GM12801 (cell line): ENCODE data around the gene LRP1.

Experiments
- CTCF ChIP-seq: IDR thresholded peaks from one replicate; pipeline ENCODE4 v1.5.1; 2011; ENCODE audit warnings: control low read depth; ENCODE audit not compliant: insufficient read length; ENCODE audit errors: extremely low read depth

LRP1 gene

GRCh38 chr12:57146961-57147944, 19.0 kb downstream of the LRP1 start, which contains the start of gene LRP1-AS:
LRP1-AS (minus strand) TSS chr12:57147619.
- no peak for TF ChIP-seq CTCF

DNA sequence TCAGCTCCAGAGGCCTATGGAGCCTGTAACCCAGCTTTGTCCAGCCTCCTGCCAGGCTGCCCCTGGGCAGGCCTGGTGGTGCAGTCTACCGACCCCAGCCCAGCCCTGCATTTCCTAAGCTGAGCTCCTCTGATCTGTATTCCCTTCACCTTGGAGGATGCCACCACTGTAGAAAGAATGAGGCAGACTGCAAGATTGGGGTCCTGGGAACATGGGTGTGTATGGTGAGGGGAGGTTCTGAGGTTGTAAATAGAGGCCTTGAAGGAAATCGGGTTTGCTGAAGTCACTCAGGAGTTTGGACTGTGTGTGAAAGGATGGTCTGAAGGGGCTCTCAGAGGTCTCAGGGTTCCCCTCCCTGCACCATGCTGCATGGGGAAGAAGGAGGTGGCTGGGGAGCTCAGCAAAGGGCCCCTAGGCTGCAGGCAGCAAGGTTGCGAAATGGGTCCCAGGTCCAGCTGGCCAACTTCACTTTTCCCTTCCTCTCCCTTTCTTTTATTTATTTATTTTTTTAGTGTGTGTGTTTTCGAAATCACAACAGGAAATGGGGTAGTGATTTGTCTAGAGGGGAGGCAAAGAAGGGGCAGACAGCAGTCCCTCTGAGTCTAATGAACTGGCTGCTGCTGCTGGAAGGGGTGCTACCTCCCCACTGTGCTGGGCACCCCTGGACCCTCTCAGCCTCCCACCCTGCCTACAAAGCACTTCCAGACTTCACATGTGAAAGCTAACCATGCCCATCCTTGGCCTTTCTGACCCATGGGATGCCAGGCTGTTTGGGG, 20.4 kb downstream of the LRP1 start:
- no peak for TF ChIP-seq CTCF

DNA sequence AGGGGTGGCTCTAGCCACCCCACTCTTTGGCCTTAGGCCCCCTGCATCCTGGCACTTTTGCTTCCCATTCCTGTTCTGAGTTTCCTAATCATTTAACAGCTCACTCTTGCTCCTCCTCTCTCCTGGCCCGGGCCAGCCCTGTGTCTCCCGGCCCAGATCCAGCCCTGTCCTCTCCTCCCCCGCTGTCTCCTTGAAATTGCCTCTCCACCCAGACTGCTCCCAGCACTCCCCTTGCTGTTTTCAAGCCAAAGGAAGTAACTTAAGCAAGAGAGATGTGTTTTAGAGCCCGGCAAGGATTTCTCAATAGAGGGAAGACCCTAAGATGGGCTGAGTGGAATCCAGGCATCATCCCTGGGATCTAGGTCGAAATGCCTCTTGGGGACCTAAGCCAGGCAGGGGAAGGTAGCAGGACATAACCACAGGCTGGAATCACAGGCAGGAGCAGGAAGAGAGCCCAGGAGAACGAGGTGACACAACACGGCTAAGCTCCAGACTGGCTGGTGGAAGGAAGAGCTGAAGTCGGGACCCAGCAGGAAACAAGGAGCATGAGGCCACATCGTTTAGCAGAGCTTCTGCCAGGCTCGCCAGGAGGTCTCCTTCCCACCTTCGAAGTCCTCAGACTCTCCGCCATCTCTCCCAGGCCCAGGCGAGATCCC, 21.1 kb downstream of the LRP1 start:
- TF ChIP-seq CTCF: no peak

- TF ChIP-seq CTCF: no peak
Observed at GRCh38 chr12:57150400-57151000, 22.2 kb downstream of the LRP1 start.

GRCh38 chr12:57151741-57152630, 23.7 kb downstream of the LRP1 start:
- TF ChIP-seq CTCF: no peak

DNA sequence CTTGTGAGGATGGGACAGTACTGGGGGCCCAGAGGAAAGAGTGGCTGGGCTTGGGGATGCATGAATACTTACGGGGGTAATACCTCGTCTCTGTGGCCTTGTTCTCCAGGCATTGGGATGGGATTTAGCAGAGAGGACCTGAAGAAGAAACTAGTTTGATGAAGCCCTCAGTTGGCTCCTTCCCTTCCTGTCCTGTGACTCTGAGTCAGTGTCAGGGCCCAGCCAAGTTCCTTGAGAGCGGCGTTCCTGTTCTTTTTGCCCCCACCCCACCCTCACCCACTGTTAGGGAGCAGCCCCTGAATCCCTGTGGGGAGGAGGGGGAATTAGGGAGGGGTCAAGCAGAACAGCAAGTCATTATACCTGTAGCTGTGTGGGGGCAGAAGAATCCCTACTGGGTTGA, 24.4 kb downstream of the LRP1 start:
- TF ChIP-seq CTCF: no peak
